ENCODE data around the gene MTFR1L. TPM values are rescaled to one million over a fixed set of nuclear protein-coding genes. Genes with fewer than 3 reads are reported as not detected.

Gene MTFR1L
- total and polyA plus RNA-seq, 9 of the 15 experiments (the other 6 are each of a cell fraction or from before 2014, with no cell fraction given): 41.4 to 98.5 (median 53.7) TPM

DNA sequence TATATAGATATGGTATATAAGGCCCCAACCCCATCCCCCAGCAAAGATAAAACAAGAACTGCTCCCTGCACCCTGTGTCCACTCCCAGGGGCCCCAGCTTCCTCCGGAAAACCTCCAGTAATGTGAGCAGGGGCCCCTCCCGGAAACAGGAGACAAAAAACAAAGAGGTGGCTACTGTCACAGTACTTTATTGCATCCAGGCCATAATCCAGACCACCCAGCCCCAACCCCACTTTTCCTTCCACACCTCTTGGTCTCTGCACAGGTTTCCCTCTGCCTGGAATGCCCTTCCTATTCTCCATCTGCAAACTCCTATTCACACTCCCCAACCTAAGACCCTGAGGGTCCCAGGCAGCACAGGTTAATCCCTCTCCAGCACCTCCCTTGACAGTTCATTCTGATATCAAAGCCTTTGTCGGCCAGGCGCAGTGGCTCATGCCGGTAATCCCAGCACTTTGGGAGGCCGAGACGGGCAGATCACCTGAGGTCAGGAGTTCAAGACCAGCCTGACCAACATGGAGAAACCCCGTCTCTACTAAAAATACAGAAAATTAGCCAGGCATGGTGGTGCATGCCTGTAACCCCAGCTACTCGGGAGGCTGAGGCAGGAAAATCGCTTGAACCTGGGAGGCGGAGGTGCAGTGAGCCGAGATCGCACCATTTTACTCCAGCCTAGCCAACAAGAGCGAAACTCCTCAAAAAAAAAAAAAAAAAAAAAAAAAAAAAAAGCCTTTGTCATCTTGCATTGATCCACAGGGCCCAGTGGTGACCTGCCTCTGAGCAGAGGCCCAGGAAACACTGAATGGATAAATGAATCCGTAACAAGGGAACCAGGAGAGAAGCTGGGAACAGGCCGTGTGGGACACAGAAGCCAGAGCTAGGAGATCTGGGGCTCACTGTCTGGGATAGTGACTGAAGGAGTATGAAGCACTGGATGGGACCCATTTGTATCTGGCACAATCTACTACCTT is 41.8 kb downstream of the MTFR1L start (continued):
- peak; percentile 43; the same call in 1 of the 2 replicates for TF ChIP-seq EP300 (IDR thresholded peaks at IDR 0.05; ENCODE audit: low read length)
- no peak for TF ChIP-seq POLR2AphosphoS5 (IDR thresholded peaks at IDR 0.05; ENCODE audit: control insufficient read depth, insufficient read depth, low read depth, low read length)
- TF ChIP-seq MTA2 (IDR thresholded peaks at IDR 0.05; ENCODE audit: low read depth): no peak
- TF ChIP-seq CHD1 (IDR thresholded peaks at IDR 0.05; ENCODE audit: low read length): no peak
- no peak for TF ChIP-seq ZNF408 (CRISPR knock-in tag; IDR thresholded peaks at IDR 0.05; ENCODE audit: low read depth)
- peak; percentile 86 for TF ChIP-seq SMARCC2 (IDR thresholded peaks at IDR 0.05; ENCODE audit: low read depth)
- TF ChIP-seq ZNF511 (CRISPR knock-in tag; IDR thresholded peaks at IDR 0.05): no peak
- no peak for TF ChIP-seq GTF2E2 (tag; IDR thresholded peaks at IDR 0.05)
- no peak for TF ChIP-seq KDM5B (IDR thresholded peaks at IDR 0.05; ENCODE audit: insufficient replicate concordance, low read depth, low read length)
- TF ChIP-seq SNIP1 (IDR thresholded peaks at IDR 0.05; ENCODE audit: low read depth): no peak
- TF ChIP-seq KLF1 (tag; IDR thresholded peaks at IDR 0.05): no peak
- TF ChIP-seq ZNF644 (tag; IDR thresholded peaks at IDR 0.05; ENCODE audit: low read depth): no peak
- TF ChIP-seq NCOA6 (IDR thresholded peaks at IDR 0.05): no peak
- TF ChIP-seq PHB (CRISPR knock-in tag; IDR thresholded peaks at IDR 0.05): no peak
- TF ChIP-seq, protein P1, sequence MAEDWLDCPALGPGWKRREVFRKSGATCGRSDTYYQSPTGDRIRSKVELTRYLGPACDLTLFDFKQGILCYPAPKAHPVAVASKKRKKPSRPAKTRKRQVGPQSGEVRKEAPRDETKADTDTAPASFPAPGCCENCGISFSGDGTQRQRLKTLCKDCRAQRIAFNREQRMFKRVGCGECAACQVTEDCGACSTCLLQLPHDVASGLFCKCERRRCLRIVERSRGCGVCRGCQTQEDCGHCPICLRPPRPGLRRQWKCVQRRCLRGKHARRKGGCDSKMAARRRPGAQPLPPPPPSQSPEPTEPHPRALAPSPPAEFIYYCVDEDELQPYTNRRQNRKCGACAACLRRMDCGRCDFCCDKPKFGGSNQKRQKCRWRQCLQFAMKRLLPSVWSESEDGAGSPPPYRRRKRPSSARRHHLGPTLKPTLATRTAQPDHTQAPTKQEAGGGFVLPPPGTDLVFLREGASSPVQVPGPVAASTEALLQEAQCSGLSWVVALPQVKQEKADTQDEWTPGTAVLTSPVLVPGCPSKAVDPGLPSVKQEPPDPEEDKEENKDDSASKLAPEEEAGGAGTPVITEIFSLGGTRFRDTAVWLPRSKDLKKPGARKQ (CRISPR knock-in tag; IDR thresholded peaks at IDR 0.05): no peak
- no peak for TF ChIP-seq NCOA2 (IDR thresholded peaks at IDR 0.05; ENCODE audit: partially characterized antibody in 2 of 2)
- no peak for TF ChIP-seq MAFK (IDR thresholded peaks at IDR 0.05; ENCODE audit: low read length)
- TF ChIP-seq TEAD2 (tag; IDR thresholded peaks at IDR 0.05): no peak
- no peak for TF ChIP-seq U2AF1 (optimal IDR thresholded peaks at IDR 0.05; ENCODE audit: low read depth, low read length)
- TF ChIP-seq ZNF224 (CRISPR knock-in tag; IDR thresholded peaks at IDR 0.05): no peak
- TF ChIP-seq TAF1 (IDR thresholded peaks at IDR 0.05; ENCODE audit: control insufficient read depth, extremely low read depth, insufficient read depth, low read length, severe bottlenecking): no peak
- TF ChIP-seq, protein P2, sequence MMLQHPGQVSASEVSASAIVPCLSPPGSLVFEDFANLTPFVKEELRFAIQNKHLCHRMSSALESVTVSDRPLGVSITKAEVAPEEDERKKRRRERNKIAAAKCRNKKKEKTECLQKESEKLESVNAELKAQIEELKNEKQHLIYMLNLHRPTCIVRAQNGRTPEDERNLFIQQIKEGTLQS (IDR thresholded peaks at IDR 0.05): peak; percentile 92
- TF ChIP-seq, protein P2 (CRISPR knock-in tag; conservative IDR thresholded peaks at IDR 0.05): no peak; the same call in 1 of the 2 replicates
- no peak for TF ChIP-seq TEAD4 (IDR thresholded peaks at IDR 0.05; ENCODE audit: low read length)
- no peak for TF ChIP-seq TEAD4 (CRISPR knock-in tag; IDR thresholded peaks at IDR 0.05; ENCODE audit: borderline replicate concordance)
- no peak for TF ChIP-seq GABPB1 (CRISPR knock-in tag; IDR thresholded peaks at IDR 0.05)
- TF ChIP-seq CCNT2 (IDR thresholded peaks at IDR 0.05; ENCODE audit: borderline replicate concordance, extremely low read depth, insufficient read length, low read depth, low read length): no peak
